ENCODE measurements around the gene KCTD5.
A peak's percentile ranks its signal among the peaks of the same experiment; 100 is the strongest.
"Not testable (repeated sequence)": the region's sequence is repeated elsewhere in the genome, so short reads cannot be mapped to it uniquely, and the experiment has no call there.

Gene KCTD5

GRCh38 chr16:2682209-2683021 is at the start of gene KCTD5:
Gene KCTD5 (plus strand): TSS chr16:2682523. CDS start chr16:2682549, 26 bp downstream.
- peak; percentile 96 to 97 for DNase-seq (ENCODE audit: low read depth in 2 of 2)

- DNase-seq (ENCODE audit: low read depth in 2 of 2), result peak; percentile 25 to 36
Measured at GRCh38 chr16:2639071-2639721, 43.1 kb upstream of the KCTD5 start.

GRCh38 chr16:2639722-2640072 is 42.6 kb upstream of the KCTD5 start:
- not testable (repeated sequence) for DNase-seq (ENCODE audit: low read depth in 2 of 2)

GRCh38 chr16:2642561-2642960 is 39.8 kb upstream of the KCTD5 start:
- DNase-seq (ENCODE audit: low read depth in 2 of 2), result not testable (repeated sequence)

GRCh38 chr16:2644754-2645453 is 37.4 kb upstream of the KCTD5 start:
- not testable (repeated sequence) for DNase-seq (ENCODE audit: low read depth in 2 of 2)

GRCh38 chr16:2651268-2651871 is 31.0 kb upstream of the KCTD5 start:
- DNase-seq (ENCODE audit: low read depth in 2 of 2), result not testable (repeated sequence)

- DNase-seq (ENCODE audit: low read depth in 2 of 2), result not testable (repeated sequence)
Measured at GRCh38 chr16:2653915-2654314, 28.4 kb upstream of the KCTD5 start.

GRCh38 chr16:2654949-2655348 is 27.4 kb upstream of the KCTD5 start:
- DNase-seq (ENCODE audit: low read depth in 2 of 2), result not testable (repeated sequence)

GRCh38 chr16:2656985-2657384 is 25.3 kb upstream of the KCTD5 start:
- no peak for DNase-seq (ENCODE audit: low read depth in 2 of 2)

- not testable (repeated sequence) for DNase-seq (ENCODE audit: low read depth in 2 of 2)
Measured at GRCh38 chr16:2657803-2658202, 24.5 kb upstream of the KCTD5 start.

GRCh38 chr16:2659560-2659959 is 22.8 kb upstream of the KCTD5 start:
- DNase-seq (ENCODE audit: low read depth in 2 of 2), result not testable (repeated sequence)

- DNase-seq (ENCODE audit: low read depth in 2 of 2), result not testable (repeated sequence)
Measured at GRCh38 chr16:2660014-2660662, 22.2 kb upstream of the KCTD5 start.

GRCh38 chr16:2660755-2661373 is 21.5 kb upstream of the KCTD5 start:
- DNase-seq (ENCODE audit: low read depth in 2 of 2), result peak in 1 of 2 donors; percentile 18

GRCh38 chr16:2663553-2664546 is 18.5 kb upstream of the KCTD5 start:
- DNase-seq (ENCODE audit: low read depth in 2 of 2), result no peak

GRCh38 chr16:2664574-2664982 is 17.7 kb upstream of the KCTD5 start:
- DNase-seq (ENCODE audit: low read depth in 2 of 2), result no peak

GRCh38 chr16:2666671-2667070 is 15.7 kb upstream of the KCTD5 start:
- DNase-seq (ENCODE audit: low read depth in 2 of 2), result not testable (repeated sequence)

- not testable (repeated sequence) for DNase-seq (ENCODE audit: low read depth in 2 of 2)
Measured at GRCh38 chr16:2669587-2669986, 12.7 kb upstream of the KCTD5 start.

- peak; percentile 46 to 63 for DNase-seq (ENCODE audit: low read depth in 2 of 2)
Measured at GRCh38 chr16:2670017-2670416, 12.3 kb upstream of the KCTD5 start.

GRCh38 chr16:2671193-2671592 is 11.1 kb upstream of the KCTD5 start:
- not testable (repeated sequence) for DNase-seq (ENCODE audit: low read depth in 2 of 2)

- DNase-seq (ENCODE audit: low read depth in 2 of 2), result no peak
Measured at GRCh38 chr16:2671741-2672140, 10.6 kb upstream of the KCTD5 start.

Data from stimulated activated CD8-positive, alpha-beta memory T cell treated with anti-CD3 and anti-CD28 coated beads, Interleukin-2, amount 100 ng/mL, for 48 hours (primary cell).